ENCODE measurements around the gene HDAC6.
"Not testable (repeated sequence)": the region's sequence is repeated elsewhere in the genome, so short reads cannot be mapped to it uniquely, and the experiment has no call there.

The HDAC6 gene

DNA sequence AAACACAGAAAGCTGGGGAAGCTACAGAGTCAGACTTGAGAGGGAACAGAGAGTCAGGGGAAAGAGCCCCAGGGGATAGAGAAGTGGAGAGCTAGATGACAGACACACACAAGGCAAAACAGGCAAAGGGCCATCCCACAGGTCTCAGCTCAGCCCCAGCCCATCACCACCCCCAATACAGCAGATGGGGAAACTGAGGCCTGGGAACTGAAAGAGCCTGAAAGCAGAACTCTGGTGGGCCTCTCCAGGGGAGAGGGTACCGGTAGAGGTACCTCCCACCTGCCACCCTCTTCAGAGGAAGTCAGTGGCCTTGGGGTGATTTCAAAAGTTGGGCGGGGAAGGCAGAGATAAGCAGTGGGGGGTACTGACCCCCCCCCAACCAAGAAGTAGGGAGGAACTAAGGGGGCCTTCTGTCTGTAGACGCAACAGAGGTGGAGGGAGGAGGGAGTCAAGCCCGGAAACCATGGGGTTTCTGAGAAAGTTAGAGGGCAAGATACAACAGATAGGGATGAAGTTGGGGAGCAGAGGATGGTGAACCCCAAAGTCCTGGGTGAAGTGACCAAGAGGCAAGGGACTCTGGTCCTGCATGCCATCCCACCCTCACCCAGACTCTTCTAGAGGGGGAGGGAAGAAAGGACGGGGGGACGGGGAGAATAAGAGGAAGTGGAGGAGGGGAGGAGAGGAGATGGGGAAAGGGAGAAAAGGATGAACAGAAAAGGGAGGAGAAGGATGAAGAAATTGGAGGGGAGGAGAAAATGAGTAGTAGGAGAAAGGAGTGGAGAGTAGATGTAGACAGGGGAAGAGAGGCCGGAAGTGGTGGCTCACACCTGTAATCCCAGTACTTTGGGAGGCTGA, 12.3 kb upstream of the HDAC6 start:
- DNase-seq (ENCODE audit: low read depth in 3 of 3): no peak

DNA sequence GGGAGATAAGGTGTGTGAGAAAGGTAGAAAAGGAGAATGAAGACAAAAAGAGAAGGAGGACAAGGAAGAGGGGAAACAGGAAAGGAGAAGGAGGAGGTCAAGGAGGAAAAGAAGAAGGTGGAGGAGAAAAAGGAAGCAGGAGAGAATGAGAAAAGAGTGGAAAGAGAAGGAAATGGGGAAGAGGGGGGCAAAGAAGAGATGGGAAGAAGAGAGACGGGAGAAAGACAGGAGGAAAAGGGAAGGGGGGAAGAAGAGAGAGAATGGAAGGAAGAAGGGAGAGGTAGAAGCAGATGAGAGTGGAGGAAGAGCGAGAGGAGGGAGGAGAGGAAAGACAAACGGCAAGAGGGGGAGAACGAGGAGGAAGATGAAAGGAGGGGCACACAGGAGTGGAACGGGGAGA, 11.4 kb upstream of the HDAC6 start:
- no peak for DNase-seq (ENCODE audit: low read depth in 3 of 3)

GRCh38 chrX:48791063-48791820, 10.6 kb upstream of the HDAC6 start:
- DNase-seq (ENCODE audit: low read depth in 3 of 3): no peak

DNA sequence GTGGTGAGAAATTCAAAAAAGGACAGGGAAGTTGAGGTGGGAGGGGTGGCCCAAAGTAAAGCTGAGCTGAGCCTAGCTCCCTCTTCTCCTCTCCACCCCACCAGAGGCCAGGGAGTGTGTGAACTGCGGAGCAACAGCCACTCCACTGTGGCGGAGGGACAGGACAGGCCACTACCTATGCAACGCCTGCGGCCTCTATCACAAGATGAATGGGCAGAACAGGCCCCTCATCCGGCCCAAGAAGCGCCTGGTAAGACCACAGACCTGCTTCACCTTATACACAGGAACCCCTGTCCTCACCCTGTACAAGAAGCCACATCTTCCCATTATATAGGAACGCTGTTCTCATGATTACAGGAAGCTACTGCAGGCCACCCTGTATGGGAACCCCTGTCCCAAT, 9.6 kb upstream of the HDAC6 start:
- no peak for DNase-seq (ENCODE audit: low read depth in 3 of 3)

DNA sequence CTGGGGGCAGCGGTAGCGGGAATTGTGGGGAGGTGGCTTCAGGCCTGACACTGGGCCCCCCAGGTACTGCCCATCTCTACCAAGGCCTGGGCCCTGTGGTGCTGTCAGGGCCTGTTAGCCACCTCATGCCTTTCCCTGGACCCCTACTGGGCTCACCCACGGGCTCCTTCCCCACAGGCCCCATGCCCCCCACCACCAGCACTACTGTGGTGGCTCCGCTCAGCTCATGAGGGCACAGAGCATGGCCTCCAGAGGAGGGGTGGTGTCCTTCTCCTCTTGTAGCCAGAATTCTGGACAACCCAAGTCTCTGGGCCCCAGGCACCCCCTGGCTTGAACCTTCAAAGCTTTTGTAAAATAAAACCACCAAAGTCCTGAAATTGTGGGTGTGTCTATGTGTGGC, 7.9 kb upstream of the HDAC6 start:
- no peak for DNase-seq (ENCODE audit: low read depth in 3 of 3)

GRCh38 chrX:48794340-48794910, 7.4 kb upstream of the HDAC6 start:
- DNase-seq (ENCODE audit: low read depth in 3 of 3): no peak

- DNase-seq (ENCODE audit: low read depth in 3 of 3): no peak
These were observed 6.9 kb upstream of the HDAC6 start for GRCh38 chrX:48794911-48795515.

DNA sequence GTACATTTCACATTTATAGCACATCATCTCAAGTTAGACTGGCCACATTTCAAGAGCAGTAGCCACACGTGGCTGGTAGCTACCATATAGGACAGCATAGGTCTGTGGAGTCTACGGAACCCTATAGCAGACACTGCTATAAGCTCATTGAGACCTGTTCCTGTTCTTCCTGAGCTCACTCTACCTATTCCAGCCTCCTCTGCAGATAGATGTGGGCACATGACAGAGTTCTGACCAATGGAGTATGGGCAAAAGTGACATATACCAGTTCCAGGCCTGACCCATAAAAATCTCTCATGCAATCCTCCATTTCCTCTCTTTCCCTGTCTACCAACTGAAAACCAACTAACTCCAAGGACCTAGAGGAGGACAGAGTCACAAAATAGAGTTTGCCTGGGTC, 3.5 kb upstream of the HDAC6 start:
- no peak for DNase-seq (ENCODE audit: low read depth in 3 of 3)

- no peak for DNase-seq (ENCODE audit: low read depth in 3 of 3)
These were observed 1.1 kb upstream of the HDAC6 start for GRCh38 chrX:48800574-48801279.

DNA sequence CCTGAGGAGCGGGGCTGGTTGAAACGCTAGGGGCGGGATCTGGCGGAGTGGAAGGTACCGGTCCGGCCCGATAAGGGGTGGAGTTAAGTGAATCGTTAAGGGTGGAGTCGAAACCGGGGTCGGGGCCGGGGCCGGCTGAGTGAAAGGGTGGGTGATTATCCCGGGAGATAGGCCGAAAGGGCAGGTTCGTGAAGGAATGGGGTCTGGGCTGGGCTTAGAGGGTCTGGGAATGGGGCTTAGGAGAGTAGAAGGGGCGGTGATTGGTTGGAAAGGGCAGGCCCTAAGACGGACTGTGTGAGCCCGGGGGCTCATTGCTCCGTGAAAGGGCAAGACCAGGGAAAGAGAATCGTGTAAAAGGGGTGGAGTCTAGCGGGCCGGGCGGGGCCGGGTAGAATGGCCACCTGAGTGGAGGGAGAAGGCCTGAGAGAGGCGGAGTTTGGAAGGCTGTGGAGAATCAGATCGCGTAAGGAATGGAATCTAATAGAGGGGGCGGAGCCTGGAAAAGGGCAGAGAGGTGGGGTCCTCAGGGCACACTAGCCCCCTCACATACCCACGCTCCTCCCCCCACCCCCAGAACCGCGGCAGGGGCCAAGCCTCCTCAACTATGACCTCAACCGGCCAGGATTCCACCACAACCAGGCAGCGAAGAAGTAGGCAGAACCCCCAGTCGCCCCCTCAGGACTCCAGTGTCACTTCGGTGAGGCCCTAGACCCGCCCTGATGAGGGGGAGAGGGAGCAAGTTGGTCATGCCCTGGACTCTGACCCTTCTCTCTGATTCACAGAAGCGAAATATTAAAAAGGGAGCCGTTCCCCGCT, 430 bp downstream of the HDAC6 start:
- no peak for DNase-seq (ENCODE audit: low read depth in 3 of 3)

GRCh38 chrX:48802905-48803200, 986 bp downstream of the HDAC6 start:
- no peak for DNase-seq (ENCODE audit: low read depth in 3 of 3)

DNA sequence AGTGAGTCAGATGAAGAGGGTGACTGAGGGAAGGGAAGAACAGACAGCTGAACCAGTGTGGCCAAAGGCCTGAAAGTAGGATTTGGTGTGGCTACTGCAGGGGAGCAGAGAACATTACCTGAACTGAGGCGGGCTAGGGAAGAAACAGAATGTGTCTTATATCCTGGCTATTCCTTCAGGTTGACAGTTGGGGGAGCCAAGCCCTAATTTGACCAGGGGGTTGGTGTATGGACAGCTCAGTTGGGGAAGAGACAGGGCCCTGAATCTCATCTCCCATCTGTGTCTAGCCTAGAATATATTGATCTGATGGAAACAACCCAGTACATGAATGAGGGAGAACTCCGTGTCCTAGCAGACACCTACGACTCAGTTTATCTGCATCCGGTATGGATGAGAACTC, 4.2 kb downstream of the HDAC6 start:
- DNase-seq (ENCODE audit: low read depth in 3 of 3): no peak

DNA sequence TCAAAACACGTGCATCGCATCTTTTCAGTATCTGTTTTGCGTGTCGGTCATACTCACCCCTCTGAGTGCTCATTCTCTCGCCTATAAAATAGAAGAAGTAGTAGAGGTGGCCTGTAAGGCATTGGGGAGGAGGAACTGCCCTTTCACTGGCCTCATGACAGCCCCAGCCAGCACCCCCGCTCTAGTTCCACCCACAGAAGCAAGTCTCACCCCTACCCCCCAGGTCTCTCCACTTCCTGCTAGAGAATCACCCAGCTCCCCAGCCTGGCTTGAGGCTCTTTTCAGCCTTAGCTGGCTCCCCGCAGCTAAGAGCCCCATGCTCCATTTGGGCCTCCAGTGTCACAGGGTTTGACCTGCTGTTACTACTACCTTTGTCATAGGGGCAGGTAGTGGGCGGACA, 11.8 kb downstream of the HDAC6 start:
- no peak for DNase-seq (ENCODE audit: low read depth in 3 of 3)

GRCh38 chrX:48814722-48815121, 12.9 kb downstream of the HDAC6 start:
- DNase-seq (ENCODE audit: low read depth in 3 of 3): no peak

GRCh38 chrX:48815266-48815665, 13.4 kb downstream of the HDAC6 start:
- no peak for DNase-seq (ENCODE audit: low read depth in 3 of 3)

DNA sequence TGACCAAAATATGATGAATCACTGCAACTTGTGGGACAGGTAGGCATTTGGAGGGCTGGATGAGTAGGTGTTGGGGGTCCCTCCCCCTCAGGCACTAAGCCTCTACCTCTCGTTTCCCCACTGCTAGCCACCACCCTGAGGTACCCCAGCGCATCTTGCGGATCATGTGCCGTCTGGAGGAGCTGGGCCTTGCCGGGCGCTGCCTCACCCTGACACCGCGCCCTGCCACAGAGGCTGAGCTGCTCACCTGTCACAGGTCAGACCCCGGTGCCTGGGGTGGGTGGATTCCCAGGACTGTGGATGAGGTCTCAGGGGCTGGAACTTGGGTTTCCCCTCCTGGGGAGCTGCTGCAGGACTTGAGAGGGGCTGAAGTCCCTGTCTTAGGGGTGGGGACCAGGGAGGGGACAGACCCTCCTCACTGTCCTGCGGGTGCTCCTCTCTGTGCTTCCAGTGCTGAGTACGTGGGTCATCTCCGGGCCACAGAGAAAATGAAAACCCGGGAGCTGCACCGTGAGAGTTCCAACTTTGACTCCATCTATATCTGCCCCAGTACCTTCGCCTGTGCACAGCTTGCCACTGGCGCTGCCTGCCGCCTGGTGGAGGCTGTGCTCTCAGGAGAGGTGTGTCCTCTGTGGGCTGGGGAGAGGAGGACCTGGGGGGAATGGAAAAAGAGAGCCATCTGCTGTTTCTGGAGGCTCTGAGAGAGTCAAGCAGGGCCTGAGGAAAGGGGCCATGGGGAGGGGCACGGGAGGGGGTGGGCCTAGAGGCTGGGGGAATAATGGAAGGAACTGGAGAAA, 14.3 kb downstream of the HDAC6 start:
- DNase-seq (ENCODE audit: low read depth in 3 of 3): no peak

- DNase-seq (ENCODE audit: low read depth in 3 of 3): no peak
These were observed 16.2 kb downstream of the HDAC6 start for GRCh38 chrX:48818098-48818497.

DNA sequence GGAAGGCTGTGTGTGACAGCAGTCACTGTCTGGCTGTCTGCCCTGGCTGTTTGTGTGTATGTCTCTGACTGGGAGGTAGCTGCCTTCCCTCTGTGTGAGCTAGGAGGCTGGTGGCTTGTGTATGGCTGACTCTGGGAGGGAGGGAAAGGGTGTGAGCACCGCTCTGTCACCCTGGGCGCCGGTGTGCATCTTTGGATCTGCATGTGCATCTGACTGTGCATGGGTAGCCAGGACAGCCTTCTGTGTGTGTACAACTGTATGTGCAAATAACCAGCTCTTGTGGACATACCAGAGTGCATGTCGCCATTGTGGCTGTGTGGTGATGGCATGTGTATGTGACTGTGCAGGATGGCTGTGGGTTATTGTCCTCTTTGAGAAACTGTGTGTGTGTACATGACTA, 17.0 kb downstream of the HDAC6 start:
- no peak for DNase-seq (ENCODE audit: low read depth in 3 of 3)

GRCh38 chrX:48819394-48819793, 17.5 kb downstream of the HDAC6 start:
- DNase-seq (ENCODE audit: low read depth in 3 of 3): not testable (repeated sequence)

DNA sequence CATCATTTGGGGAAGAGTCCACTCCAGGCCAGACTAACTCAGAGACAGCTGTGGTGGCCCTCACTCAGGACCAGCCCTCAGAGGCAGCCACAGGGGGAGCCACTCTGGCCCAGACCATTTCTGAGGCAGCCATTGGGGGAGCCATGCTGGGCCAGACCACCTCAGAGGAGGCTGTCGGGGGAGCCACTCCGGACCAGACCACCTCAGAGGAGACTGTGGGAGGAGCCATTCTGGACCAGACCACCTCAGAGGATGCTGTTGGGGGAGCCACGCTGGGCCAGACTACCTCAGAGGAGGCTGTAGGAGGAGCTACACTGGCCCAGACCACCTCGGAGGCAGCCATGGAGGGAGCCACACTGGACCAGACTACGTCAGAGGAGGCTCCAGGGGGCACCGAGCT, 21.2 kb downstream of the HDAC6 start:
- no peak for DNase-seq (ENCODE audit: low read depth in 3 of 3)
